ENCODE results near the gene PPHLN1.
"Not testable (repeated sequence)": the region's sequence is repeated elsewhere in the genome, so short reads cannot be mapped to it uniquely, and the experiment has no call there.

The PPHLN1 gene

DNA sequence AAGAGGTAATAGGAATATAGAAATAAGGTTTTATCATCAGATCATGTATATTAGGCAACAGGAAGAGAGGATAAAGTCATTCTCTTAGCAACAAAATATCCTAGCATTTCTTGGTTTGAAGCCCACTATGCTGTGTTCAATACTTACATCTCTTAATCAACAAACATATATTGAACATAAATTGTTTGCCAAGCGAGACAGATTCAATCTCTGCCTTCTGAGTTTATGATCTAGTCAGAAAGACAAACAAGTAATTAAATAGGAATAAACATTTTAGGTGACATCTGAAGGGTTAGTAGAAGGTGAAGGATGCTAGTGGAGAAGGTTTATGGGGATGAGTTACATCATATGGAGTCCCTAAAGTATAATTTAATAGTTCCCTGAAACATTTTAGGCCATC, 54.8 kb downstream of the PPHLN1 start:
- peak; percentile 38 for DNase-seq

GRCh38 chr12:42382013-42382696, 56.2 kb downstream of the PPHLN1 start:
- peak; percentile 28 for DNase-seq

DNA sequence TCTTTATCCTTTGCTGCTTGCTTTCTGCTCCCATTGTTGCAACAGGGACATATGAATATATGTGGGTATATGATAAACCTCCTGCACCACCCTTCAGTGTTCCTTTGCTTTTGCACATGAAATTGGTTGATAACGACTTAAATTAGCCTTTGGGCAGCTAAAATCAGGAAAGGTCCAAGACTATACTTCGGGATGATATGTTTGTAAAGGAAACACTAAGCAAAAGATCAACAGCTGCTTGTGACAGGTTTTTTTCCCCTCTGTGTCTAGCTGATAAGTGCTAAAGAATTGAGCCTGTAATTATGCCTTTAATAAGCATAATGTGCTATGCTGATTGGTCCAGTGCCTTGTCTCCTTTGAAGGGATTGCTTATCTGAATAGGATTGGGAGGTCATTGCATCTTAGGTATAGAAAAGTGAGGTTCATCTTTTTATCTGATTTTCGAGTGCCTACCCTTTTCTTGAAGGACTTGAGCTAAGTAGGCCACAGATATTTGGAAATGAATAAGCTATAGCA, 59.4 kb downstream of the PPHLN1 start:
- DNase-seq = peak; percentile 72

DNA sequence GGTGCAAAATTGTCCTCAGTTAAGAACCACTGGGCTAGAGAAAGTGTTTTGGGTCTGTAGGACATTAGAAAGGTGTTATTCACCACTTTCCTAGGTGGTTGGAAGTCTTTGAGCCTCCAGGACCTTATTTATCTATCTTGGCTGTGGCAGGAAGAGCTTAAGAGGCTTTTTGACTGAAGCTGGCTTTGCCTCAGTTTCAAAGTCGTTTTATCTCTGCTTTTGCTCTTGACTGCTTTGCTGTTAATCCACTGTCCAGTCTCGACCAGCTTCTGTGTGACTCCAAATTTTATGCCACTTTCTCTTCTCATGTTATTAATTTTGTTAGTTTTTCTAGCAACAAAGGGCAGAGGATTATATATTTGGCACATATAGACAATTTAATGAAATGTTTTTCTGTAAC, 60.3 kb downstream of the PPHLN1 start:
- no peak for DNase-seq

DNA sequence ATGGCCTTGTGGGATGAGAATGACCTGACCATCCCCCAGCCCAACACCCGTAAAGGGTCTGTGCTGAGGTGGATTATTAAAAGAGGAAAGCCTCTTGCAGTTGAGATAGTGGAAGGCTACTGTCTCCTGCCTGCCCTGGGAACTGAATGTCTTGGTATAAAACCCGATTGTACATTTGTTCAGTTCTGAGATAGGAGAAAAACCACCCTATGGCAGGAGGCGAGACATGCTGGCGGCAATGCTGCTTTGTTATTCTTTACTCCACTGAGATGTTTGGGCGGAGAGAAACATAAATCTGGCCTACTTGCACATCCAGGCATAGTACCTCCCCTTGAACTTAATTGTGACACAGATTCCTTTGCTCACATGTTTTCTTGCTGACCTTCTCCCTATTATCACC, 62.1 kb downstream of the PPHLN1 start:
- not testable (repeated sequence) for DNase-seq

GRCh38 chr12:42394429-42394828, 68.5 kb downstream of the PPHLN1 start:
- no peak for DNase-seq

- no peak for DNase-seq
These were observed 70.7 kb downstream of the PPHLN1 start for GRCh38 chr12:42396473-42397259.

DNA sequence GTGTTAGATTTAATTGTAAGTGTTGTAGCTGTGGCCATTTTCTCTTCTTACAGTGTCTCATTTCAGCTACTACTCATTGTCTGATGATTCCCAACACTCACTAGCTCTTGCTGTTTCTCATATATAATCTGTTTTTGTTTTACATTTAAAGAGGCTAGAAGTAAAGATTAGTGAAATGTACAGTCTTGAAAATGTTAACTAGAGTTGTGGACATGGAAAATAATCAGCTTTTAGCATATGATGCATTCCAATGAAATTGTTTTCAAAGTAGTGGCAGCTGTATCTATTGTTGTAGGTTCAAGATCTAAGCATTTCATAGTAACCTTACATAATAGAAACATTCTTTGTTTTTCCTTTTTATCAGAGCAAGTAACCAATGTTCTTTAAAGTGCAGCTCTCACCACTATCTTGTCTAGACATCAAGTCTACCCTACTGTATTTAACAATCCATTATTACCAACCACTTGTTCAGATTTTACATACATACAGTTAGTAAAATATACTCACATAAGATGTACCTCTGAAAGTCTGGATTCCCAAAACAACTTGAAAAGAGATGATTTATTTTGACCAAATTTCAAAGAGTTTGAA, 76.9 kb downstream of the PPHLN1 start:
- no peak for DNase-seq

- DNase-seq = no peak
These were observed 81.3 kb downstream of the PPHLN1 start for GRCh38 chr12:42407306-42407705.

DNA sequence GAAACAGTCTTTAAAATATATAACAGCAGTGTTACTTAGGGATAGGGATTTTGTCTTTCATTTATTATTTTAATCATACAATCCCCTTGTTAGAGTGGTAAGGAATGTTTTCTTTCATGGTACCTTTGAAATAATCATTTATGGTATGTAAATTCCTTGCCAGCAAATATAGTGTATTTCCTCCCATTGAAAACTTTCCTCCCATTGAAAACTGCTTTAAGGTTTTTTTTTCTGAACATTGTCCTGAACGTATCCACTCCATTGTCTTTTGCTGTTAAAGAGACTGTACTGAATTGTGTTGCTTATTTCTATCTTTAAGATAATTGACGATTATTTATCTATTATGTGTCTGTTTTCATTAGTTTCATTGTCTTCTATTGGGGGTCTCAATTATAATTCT, 83.5 kb downstream of the PPHLN1 start:
- DNase-seq = no peak

DNA sequence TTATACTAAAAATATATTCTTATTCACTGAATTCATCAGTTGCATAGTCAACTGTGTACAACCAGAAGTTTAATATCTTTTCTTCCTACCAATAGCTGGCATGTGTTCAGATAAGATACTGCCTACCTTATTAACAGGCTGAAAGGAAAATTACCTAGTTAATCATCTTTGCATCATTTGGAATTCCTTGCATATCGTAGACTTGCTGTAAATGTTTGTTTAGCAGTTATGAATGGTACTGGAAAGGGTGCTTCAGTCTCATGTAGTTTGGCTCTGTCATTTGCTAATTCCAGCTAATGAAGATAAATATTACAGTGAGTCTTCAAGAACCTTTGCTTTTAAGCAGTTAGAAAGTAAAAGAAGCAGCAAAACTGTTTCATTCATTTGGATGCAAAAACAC, 84.4 kb downstream of the PPHLN1 start:
- peak; percentile 21 for DNase-seq

GRCh38 chr12:42420395-42420794, 94.4 kb downstream of the PPHLN1 start:
- DNase-seq = peak; percentile 46

- peak; percentile 49 for DNase-seq
These were observed 96.1 kb downstream of the PPHLN1 start for GRCh38 chr12:42421844-42422779.

DNA sequence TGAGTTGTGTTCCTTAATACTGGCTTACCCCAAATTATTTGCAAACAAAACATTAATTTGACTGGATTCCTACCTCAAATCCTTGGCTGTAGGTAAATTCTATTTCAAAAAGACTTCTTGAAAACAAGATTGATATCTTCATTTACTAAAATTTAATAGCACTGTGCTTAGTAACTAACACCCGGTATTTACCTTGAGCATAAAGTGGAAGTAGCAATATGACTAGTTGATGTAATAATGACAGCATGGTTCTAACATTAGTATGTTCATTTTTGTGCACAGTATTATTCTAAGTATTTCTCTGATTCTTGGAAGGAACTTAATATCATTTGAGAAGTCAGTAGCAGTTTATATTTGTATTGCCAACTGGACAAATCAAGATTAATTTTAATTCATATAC, 96.8 kb downstream of the PPHLN1 start:
- no peak for DNase-seq

DNA sequence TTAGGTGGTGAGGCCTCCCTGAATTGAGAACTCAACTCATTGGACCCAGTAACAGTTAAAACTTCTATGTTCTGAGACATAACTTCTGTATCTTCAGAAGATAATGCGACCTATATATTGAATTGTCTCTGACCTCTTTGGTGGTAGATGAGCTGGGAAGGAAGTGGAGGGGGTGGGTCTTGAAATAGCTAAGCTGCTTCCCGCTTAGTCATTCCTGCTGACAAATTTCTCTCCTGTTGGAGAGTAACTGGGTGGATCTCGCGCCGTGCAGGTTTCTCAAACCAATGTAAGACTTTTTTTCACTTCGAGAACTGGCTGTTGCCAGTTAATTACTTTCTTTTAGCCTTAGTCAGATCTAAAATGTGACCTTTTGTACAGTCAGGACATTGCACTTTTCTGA, 100.8 kb downstream of the PPHLN1 start:
- DNase-seq = peak; percentile 22

GRCh38 chr12:42428850-42429249, 102.9 kb downstream of the PPHLN1 start:
- DNase-seq = no peak

GRCh38 chr12:42432517-42433140, 106.7 kb downstream of the PPHLN1 start:
- no peak for DNase-seq

DNA sequence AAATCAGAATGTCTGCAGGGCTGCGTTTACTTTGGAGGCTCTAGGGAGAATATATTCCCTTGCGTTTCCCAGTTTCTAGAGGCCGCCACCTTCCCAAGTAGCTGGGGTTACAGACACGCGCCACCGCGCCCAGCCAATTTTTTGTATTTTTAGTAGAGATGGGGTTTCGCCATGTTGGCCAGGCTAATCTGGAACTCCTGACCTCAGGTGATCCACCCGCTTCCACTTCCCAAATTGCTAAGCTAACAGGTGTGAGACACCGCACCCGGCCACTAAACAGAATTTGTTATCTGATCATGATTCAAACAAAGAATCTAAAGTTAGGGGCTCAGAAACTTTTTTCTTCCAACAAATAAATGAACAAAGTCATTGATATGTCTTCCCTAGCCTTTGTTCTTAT, 114.6 kb downstream of the PPHLN1 start:
- DNase-seq = no peak

DNA sequence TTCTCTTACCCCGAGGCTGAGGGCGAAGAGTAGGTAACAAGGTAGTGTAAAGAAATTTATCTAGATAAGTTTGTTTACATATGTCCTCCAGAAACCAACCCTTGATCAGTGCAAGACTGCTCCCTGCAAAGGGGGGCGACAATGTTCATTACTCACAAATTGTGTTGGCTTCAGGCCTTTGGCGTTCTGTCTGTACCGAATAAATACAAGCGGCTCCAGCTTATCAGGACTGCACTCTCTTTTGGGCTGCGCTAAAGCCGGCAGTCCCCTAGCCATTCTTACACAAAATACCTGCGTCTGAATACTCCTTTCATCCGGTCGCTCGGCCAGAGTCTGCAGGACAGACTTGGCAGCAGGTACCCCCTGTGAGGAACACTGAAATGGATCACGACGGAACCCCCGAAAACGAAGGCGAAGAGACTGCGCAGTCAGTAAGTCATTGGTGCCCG, 116.4 kb downstream of the PPHLN1 start:
- DNase-seq = no peak

GRCh38 chr12:42442888-42443287, 116.9 kb downstream of the PPHLN1 start:
- DNase-seq = no peak

GRCh38 chr12:42444192-42444943, 118.4 kb downstream of the PPHLN1 start:
- DNase-seq = no peak
